Osteoblast (primary cell): ENCODE data around the gene GPR89B. TPM values are rescaled to one million over a fixed set of nuclear protein-coding genes. Genes with fewer than 3 reads are reported as not detected.
A peak's percentile ranks its signal among the peaks of the same experiment; 100 is the strongest.
"Not testable (repeated sequence)": the region's sequence is repeated elsewhere in the genome, so short reads cannot be mapped to it uniquely, and the experiment has no call there.

ENCODE experiments used
- DNase-seq: peaks from one replicate; pipeline ENCODE4 v3.0.0; 2011; ENCODE audit warnings: low spot score, mixed read lengths; ENCODE audit not compliant: insufficient read length; ENCODE audit errors: missing footprints
- H2AFZ ChIP-seq: 2 replicates; pipeline ENCODE4 v1.6.0; 2011; ENCODE audit warnings: mild to moderate bottlenecking, low read length
- H3K27ac ChIP-seq: 2 replicates; pipeline ENCODE4 v1.5.1; 2011; ENCODE audit warnings: mild to moderate bottlenecking, low read depth, low read length, moderate library complexity
- H3K27me3 ChIP-seq: 2 replicates; pipeline ENCODE4 v1.6.0; 2012; ENCODE audit warnings: mild to moderate bottlenecking, control low read depth, inconsistent platforms, low read length, moderate library complexity; ENCODE audit not compliant: insufficient read depth
- H3K36me3 ChIP-seq: 2 replicates; pipeline ENCODE4 v1.5.1; 2011; ENCODE audit warnings: mild to moderate bottlenecking, low read length, control low read depth, moderate library complexity; ENCODE audit not compliant: insufficient read depth
- H3K4me1 ChIP-seq: 2 replicates; pipeline ENCODE4 v1.5.1; 2011; ENCODE audit warnings: mild to moderate bottlenecking, low read length, control low read depth, moderate library complexity; ENCODE audit not compliant: insufficient read depth
- H3K4me2 ChIP-seq: 2 replicates; pipeline ENCODE4 v1.6.0; 2011; ENCODE audit warnings: mild to moderate bottlenecking, low read length; ENCODE audit not compliant: insufficient read depth
- H3K4me3 ChIP-seq: fragments of 200-600 bp; sonication (generic); 3 replicates; pipeline ENCODE4 v1.5.1; 2012; ENCODE audit warnings: mild to moderate bottlenecking, low read length, inconsistent platforms; ENCODE audit not compliant: insufficient read depth
- H3K79me2 ChIP-seq: 2 replicates; pipeline ENCODE4 v1.6.0; 2012; ENCODE audit warnings: mild to moderate bottlenecking, low read length, control low read depth, inconsistent platforms; ENCODE audit not compliant: insufficient read depth
- H3K9me3 ChIP-seq: 2 replicates; pipeline ENCODE4 v1.5.1; 2011; ENCODE audit warnings: low read depth, low read length, control low read depth
- H4K20me1 ChIP-seq: 2 replicates; pipeline ENCODE4 v1.6.0; 2012; ENCODE audit warnings: mild to moderate bottlenecking, low read length, control low read depth; ENCODE audit not compliant: insufficient read depth
- CTCF ChIP-seq: IDR thresholded peaks from 2 replicates; pipeline ENCODE4 v1.5.1; 2011; ENCODE audit warnings: mild to moderate bottlenecking, low read depth, low read length, moderate library complexity; ENCODE audit errors: extremely low read depth
- total RNA-seq: library from RNA; depleted of rRNA; stranded (reverse); fragments of >200 nt; gene quantifications from 2 replicates; pipeline ENCODE4 v1.2.3, GENCODE V29; 2012

Gene GPR89B
- total RNA-seq, 1 donor, result 11.9 TPM

DNA sequence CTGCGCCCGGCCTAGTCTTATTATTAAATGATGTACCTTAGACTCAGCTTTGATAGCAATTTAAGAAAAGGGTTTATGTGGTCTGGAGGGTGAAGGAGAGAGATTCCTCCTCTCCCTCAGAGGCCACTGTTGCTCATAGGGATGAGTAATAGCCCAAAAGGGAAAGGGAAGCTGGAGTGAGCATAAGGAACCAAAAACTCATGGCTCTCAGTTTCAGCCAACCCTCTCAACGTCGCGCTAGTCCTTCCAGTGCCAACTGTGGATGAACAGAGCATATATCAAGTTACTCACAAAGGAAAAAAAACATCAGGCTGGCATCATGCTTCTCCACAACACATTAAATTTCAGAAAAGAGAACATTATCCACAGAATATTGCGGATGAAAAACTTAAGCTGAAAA, 8.3 kb upstream of the GPR89B start:
- Histone ChIP-seq H3K4me3 (no peak overlapping the region), H3K27me3 (peaks cover 5% of the 10 kb centered on the region), H3K36me3 (no peaks in the 10 kb centered on the region), H4K20me1 (no peaks in the 10 kb centered on the region), H3K27ac (no peak overlapping the region), H3K79me2 (no peaks in the 10 kb centered on the region), H3K4me1 (no peaks in the 10 kb centered on the region), H3K4me2 (peak overlapping the region; percentile 55), H3K9me3 (no peaks in the 10 kb centered on the region), H2AFZ (peak overlapping the region; percentile 62)
- TF ChIP-seq CTCF, result no peak
- DNase-seq, result peak; percentile 77

DNA sequence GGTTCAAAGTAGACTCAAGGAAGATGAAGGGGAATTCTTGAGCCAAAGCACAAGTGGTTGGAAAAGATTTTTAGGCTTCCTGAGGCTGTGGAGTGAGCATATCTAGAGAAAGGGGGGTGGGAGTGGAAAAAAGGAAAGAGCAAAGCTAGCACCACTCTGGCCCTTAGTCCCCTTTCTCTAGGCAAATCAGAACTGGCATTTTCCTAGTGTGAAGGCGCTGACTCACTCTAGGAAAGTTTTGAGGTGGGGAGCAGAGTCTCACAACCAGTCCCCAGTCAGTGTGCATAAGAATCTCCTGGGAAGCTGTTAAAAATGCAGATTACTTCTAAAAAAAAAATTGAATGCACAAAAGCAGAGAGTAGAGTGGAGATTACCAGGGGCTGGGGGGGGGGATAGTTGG, 3.4 kb upstream of the GPR89B start:
- no peak overlapping the region for H3K4me2 ChIP-seq
- H3K27me3 ChIP-seq, result no peaks in the 10 kb centered on the region
- H3K36me3 ChIP-seq, result no peaks in the 10 kb centered on the region
- H3K27ac ChIP-seq, result no peak overlapping the region
- H4K20me1 ChIP-seq, result no peaks in the 10 kb centered on the region
- no peak for DNase-seq
- no peak overlapping the region for H3K4me3 ChIP-seq
- no peaks in the 10 kb centered on the region for H3K9me3 ChIP-seq
- peaks cover 2% of the 10 kb centered on the region for H3K4me1 ChIP-seq
- H2AFZ ChIP-seq, result no peak overlapping the region
- TF ChIP-seq CTCF, result no peak
- H3K79me2 ChIP-seq, result peaks cover 3% of the 10 kb centered on the region

DNA sequence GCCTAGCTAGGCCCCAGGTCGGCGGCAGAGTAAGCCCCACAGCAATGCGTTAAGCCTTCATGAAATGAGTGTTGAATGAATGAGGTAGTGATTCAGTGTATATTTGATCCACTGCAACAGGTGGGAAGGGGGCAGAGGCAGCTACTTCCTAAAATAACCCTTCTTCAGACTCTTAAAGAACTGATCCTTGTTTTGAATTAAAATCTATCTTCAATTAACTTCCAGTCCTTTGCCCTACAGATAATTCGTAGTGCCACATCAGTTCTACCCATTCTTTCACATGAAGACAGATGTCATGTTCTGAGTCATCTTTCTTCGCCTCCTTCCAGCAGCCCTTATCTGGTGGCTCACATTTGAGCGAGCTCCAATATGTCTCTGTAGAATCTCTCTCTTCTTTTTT, 1.0 kb upstream of the GPR89B start:
- H3K4me2 ChIP-seq, H3K79me2 ChIP-seq, H4K20me1 ChIP-seq, H3K36me3 ChIP-seq, H3K4me1 ChIP-seq, DNase-seq, H3K4me3 ChIP-seq, H3K9me3 ChIP-seq, H3K27me3 ChIP-seq, H2AFZ ChIP-seq, H3K27ac ChIP-seq: not testable (repeated sequence)

DNA sequence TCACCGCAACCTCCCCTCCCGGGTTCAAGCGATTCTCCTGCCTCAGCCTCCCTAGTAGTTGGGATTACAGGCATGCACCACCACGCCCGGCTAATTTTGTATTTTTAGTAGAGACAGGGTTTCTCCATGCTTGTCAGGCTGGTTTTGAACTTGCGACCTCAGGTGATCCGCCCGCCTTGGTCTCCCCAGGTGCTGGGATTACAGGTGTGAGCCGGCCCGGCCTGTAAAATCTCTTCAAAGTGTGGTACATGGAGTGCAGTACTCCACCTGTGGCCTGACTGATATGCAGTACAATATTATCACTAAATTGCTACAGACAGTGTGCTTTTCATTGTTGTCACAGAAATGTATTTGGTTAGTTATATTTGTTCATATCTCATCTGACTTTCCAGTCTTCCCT, 531 bp upstream of the GPR89B start:
- H3K79me2 ChIP-seq, H4K20me1 ChIP-seq, H3K4me3 ChIP-seq, H3K27ac ChIP-seq, DNase-seq, H3K27me3 ChIP-seq, H2AFZ ChIP-seq, H3K9me3 ChIP-seq, H3K4me2 ChIP-seq, H3K36me3 ChIP-seq, H3K4me1 ChIP-seq: not testable (repeated sequence)

GRCh38 chr1:147931137-147931536, 2.9 kb downstream of the GPR89B start:
- H3K9me3 ChIP-seq, H3K4me3 ChIP-seq, H2AFZ ChIP-seq, H3K79me2 ChIP-seq, DNase-seq, H3K27me3 ChIP-seq, H3K4me2 ChIP-seq, H3K27ac ChIP-seq, H3K36me3 ChIP-seq, H4K20me1 ChIP-seq, H3K4me1 ChIP-seq: not testable (repeated sequence)

DNA sequence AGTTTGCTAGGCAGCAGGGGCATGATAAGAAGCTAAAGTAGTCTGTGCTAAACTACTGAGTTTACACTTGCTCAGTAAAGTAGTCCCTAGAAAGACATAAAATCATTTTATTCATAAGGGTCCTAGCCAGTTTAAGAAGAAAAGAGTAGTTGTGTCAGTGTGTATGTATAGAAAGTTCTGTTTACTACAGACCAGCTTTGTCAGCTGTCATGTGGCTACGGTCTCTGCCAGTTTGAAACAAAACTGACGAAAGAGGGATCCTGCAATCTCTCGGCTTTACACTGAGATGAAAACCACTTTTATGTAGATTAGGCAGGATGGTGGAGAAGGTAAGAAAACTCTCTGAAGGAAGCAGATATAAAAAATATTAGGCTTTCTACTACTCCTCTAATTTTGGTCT, 7.1 kb downstream of the GPR89B start:
- H3K4me1 ChIP-seq, H4K20me1 ChIP-seq, H3K79me2 ChIP-seq, H3K27ac ChIP-seq, H3K4me2 ChIP-seq, H3K9me3 ChIP-seq, H2AFZ ChIP-seq, H3K36me3 ChIP-seq, H3K27me3 ChIP-seq, H3K4me3 ChIP-seq, DNase-seq: not testable (repeated sequence)

- not testable (repeated sequence) for H2AFZ ChIP-seq, H3K27me3 ChIP-seq, H3K4me3 ChIP-seq, H3K36me3 ChIP-seq, DNase-seq, H4K20me1 ChIP-seq, H3K9me3 ChIP-seq, H3K79me2 ChIP-seq, H3K4me1 ChIP-seq, H3K27ac ChIP-seq, H3K4me2 ChIP-seq
Measured at GRCh38 chr1:147940456-147940855, 12.2 kb downstream of the GPR89B start.

DNA sequence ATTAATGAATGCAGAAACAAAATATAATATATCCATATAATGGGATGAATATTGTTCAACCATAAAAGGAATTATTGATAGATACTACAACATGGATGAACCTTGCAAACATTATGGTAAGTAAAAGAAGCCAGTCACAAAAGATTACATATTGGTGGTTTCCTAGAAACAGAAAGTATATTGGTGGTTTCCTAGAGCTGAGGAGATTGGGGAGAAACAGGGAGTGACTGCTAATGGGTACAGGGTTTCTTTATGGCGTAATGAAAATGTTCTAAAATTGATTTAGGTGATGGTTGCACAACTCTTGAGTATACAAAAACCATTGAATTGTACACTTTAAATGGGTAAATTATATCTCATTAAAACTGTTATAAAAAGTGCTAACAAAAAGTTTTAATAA, 14.3 kb downstream of the GPR89B start:
- DNase-seq, H4K20me1 ChIP-seq, H3K4me1 ChIP-seq, H3K4me2 ChIP-seq, H3K79me2 ChIP-seq, H3K27me3 ChIP-seq, H3K27ac ChIP-seq, H3K36me3 ChIP-seq, H3K4me3 ChIP-seq, H2AFZ ChIP-seq, H3K9me3 ChIP-seq: not testable (repeated sequence)
